ENCODE data around the gene ARHGAP24. TPM values are rescaled to one million over a fixed set of nuclear protein-coding genes. Genes with fewer than 3 reads are reported as not detected.

The ARHGAP24 gene
- total and polyA plus RNA-seq, 10 of the 15 experiments (the other 5 are each of a cell fraction or from before 2014, with no cell fraction given): 0.10 to 4.2 (median 0.52) TPM

GRCh38 chr4:85520765-85521749, 46.1 kb downstream of the ARHGAP24 start:
- no TSS peak for BruUV-seq (replicated peaks)
- Histone ChIP-seq H3K36me3 (ENCODE audit: control insufficient read depth in 2 of 2, insufficient read depth in 2 of 2, low read length in 1 of 2) (no peaks in the 10 kb centered on the region), H3K4me1 (ENCODE audit: control insufficient read depth, insufficient read depth, low read length) (no peaks in the 10 kb centered on the region), H3K9ac (ENCODE audit: control insufficient read depth, insufficient read depth, low read length) (no peak overlapping the region), H3K27me3 (replicated peaks in 1 of 2; ENCODE audit: control insufficient read depth in 2 of 2, insufficient read depth in 2 of 2, low read length in 1 of 2) (no peaks in the 10 kb centered on the region; a peak in 1 of 4 replicates), H3K79me2 (ENCODE audit: control insufficient read depth, insufficient read depth, low read length) (no peaks in the 10 kb centered on the region), H3K9me3 (replicated peaks; ENCODE audit: control insufficient read depth, insufficient read depth, low read length) (no peaks in the 10 kb centered on the region), H4K20me1 (ENCODE audit: control insufficient read depth, insufficient read depth) (no peaks in the 10 kb centered on the region), H3K4me2 (ENCODE audit: control insufficient read depth, insufficient read depth) (no peak overlapping the region), H3K4me3 (no peak overlapping the region), H3K27ac (ENCODE audit: control insufficient read depth, insufficient read depth) (no peak overlapping the region), H2AFZ (ENCODE audit: control insufficient read depth, low read depth, low read length) (no peak overlapping the region)
- DNase-seq (ENCODE audit: low read depth, low spot score) (no peak), ATAC-seq (no peak; the same call in 2 of the 3 replicates), FAIRE-seq (no peak)
- RAD21 ChIA-PET (ENCODE audit: unreplicated experiment): interaction anchor here (0.7 kb wide), 1 partner anchor 32 kb away, joined by 3 read pairs; no protein-coding TSS in a partner anchor
- 23% methylated on average over 5 of the region's 5 CpGs for WGBS (ENCODE audit: insufficient coverage, insufficient replicate concordance, low lambda C conversion rate, missing lambda C conversion rate)
- POLR2A ChIA-PET: no interaction called here
- in situ Hi-C loops (cut with MboI) (no loop called here), intact Hi-C loops (cut with micrococcal nuclease; ENCODE audit: unreplicated experiment) (no loop called here)
- SMC1A ChIA-PET (ENCODE audit: uncharacterized antibody, unreplicated experiment): interaction anchor here (1.1 kb wide), 1 partner anchor 9 kb away, joined by 3 read pairs; no protein-coding TSS in a partner anchor
- TF ChIP-seq IKZF1 (conservative IDR thresholded peaks at IDR 0.05): no peak
- TF ChIP-seq CHD1 (IDR thresholded peaks at IDR 0.05; ENCODE audit: low read depth, low read length): no peak
- TF ChIP-seq BHLHE40 (IDR thresholded peaks at IDR 0.05; ENCODE audit: borderline replicate concordance in 1 of 2, low read depth in 2 of 2, low read length in 1 of 2): no peak
- no peak for TF ChIP-seq POLR2A (IDR thresholded peaks at IDR 0.05; ENCODE audit: low read depth, low read length)
- TF ChIP-seq TCF7 (IDR thresholded peaks at IDR 0.05; ENCODE audit: borderline replicate concordance): no peak
- no peak for TF ChIP-seq SIN3A (IDR thresholded peaks at IDR 0.05; ENCODE audit: low read depth, low read length)
- TF ChIP-seq PAX5 (IDR thresholded peaks at IDR 0.05; ENCODE audit: borderline replicate concordance, low read depth, low read length): no peak
- TF ChIP-seq ZNF24 (IDR thresholded peaks at IDR 0.05): no peak
- no peak for TF ChIP-seq YY1 (IDR thresholded peaks at IDR 0.05; ENCODE audit: low read depth, low read length)
- no peak for TF ChIP-seq SRF (IDR thresholded peaks at IDR 0.05; ENCODE audit: low read depth in 2 of 2, low read length in 2 of 2)
- TF ChIP-seq EED (IDR thresholded peaks at IDR 0.05; ENCODE audit: low read depth): no peak
- TF ChIP-seq HDAC2 (IDR thresholded peaks at IDR 0.05): no peak
- no peak for TF ChIP-seq FOS (IDR thresholded peaks at IDR 0.05; ENCODE audit: borderline replicate concordance, extremely low read depth, insufficient read length)
- TF ChIP-seq E2F4 (IDR thresholded peaks at IDR 0.05; ENCODE audit: low read depth, low read length): no peak
- no peak for TF ChIP-seq ZNF687 (IDR thresholded peaks at IDR 0.05)
- no peak for TF ChIP-seq CREM (IDR thresholded peaks at IDR 0.05; ENCODE audit: low read depth)
- no peak for TF ChIP-seq WRNIP1 (IDR thresholded peaks at IDR 0.05; ENCODE audit: borderline replicate concordance, low read depth, low read length)
- no peak for TF ChIP-seq NBN (IDR thresholded peaks at IDR 0.05)
- CTCF ChIA-PET: no interaction called here
